HTERT RPE-1 (cell line): ENCODE measurements around the gene SLC17A6.

Experiments
- in situ Hi-C: fragments of 300-500 bp; cut with MboI; formaldehyde crosslinking; loops from 4 replicates; pipeline ENCODE4 v1.14.3; 2020; ENCODE audit warnings: low sequenced_read_pairs

Gene SLC17A6

GRCh38 chr11:22389526-22390282 is 51.5 kb downstream of the SLC17A6 start:
- in situ Hi-C loops = no loop called here

- in situ Hi-C loops = no loop called here
These were observed 52.1 kb downstream of the SLC17A6 start for GRCh38 chr11:22390283-22390655.

- in situ Hi-C loops = no loop called here
These were observed 54.4 kb downstream of the SLC17A6 start for GRCh38 chr11:22392561-22392960.

GRCh38 chr11:22405377-22405776 is 67.2 kb downstream of the SLC17A6 start:
- in situ Hi-C loops = no loop called here

DNA sequence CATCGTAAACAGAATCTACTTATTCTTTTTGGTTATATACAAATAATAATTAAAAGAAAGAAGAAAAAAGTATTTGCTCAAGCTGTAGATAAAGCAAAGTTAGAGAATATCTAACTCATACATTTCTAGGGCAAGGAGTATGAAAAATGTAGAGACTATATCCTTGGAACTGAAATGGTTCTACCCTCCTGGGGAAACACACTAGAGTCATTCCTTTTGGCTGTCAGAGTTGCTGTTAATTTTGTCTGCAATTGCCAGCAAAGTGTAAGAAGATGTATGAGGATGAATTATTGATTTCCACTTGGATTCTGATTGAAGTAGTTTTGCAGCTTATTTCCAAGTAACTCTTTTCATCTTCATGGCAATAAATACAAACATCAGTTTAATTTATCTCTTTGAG is 69.1 kb downstream of the SLC17A6 start:
- in situ Hi-C loops = no loop called here

DNA sequence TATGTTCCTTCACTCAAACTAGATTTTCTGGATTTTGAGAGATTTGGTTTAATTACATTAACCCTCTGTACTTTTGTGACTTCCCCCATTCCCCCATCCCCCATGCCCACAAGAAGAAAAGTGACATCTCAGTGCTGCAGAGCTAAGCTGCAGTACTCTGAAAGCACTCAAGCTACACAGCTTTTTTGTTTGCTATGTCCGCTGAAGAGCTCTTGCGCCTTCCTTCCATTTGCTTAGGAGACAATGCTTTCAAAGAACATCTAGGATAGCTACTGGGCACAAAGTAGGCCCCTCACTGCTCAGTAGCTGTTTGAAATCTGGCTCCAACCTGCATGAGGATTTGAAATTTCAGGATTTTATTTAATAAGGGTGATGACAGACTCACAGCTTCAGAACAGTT is 69.7 kb downstream of the SLC17A6 start:
- in situ Hi-C loops = no loop called here

DNA sequence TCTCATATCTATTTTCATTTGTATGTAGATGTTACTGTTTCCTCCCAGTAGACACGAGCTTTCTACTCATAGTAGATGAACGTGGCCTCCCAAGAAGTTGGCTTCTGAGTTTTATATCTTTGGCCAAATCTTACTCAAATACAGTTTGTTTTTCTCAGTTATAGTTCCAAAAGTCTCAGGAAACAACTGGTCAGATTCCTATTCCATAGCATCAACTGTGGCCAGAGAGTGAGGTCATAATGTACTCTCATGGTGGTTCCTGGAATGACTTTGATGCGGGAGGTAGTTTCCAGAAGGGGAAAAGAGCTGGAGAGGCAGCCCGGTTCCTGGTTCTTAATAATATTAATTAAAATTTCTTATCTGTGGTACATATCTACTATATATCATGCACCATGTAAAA is 77.3 kb downstream of the SLC17A6 start:
- in situ Hi-C loops = no loop called here

DNA sequence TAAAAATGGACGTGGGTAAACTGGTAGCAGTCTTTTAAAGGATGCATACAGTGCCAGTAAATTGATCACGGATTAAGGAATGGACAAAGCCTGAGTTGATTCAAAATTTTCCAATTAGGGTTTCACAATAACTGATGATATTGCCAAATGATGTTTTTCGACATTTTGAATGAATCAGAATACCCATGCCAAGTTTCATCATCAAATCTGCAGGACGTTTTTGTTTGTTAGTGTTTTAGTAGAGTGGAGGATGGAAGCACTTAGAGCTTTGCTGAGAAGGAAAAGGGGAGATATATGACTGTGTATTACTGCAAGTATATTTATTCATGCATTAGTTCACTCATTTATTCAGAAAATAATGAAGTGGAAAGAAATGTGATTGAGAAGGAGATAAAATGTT is 78.3 kb downstream of the SLC17A6 start:
- in situ Hi-C loops = no loop called here

DNA sequence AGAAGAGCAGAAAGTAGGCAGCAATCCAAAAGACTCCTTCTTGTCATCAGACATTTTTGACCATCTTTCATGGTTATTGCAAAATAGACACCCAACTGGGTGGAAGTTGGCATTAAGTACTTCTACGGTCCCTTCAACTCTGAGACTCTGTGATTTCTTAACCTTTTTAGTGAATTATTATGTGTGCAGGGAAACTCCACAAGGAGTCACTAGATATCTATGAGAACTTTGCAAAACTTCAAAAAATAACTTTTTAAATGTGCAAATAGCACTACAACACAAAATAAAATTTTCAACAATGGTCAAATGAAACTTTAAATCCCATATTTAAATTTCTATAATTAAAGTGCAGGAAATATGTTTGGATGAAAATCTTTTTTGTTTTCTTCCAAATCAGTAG is 88.7 kb downstream of the SLC17A6 start:
- in situ Hi-C loops = no loop called here
